Measurements from ENCODE around the gene PLA2G7. TPM values are rescaled to one million over a fixed set of nuclear protein-coding genes. Genes with fewer than 3 reads are reported as not detected.

Gene PLA2G7
- total RNA-seq, 1 donor, result 0.36 TPM

- Histone ChIP-seq H3K27ac (ENCODE audit: low read depth, low read length) (no peak overlapping the region), H3K27me3 (ENCODE audit: insufficient read depth, low read length) (no peaks in the 10 kb centered on the region), H3K4me1 (ENCODE audit: insufficient read depth, low read length) (no peaks in the 10 kb centered on the region), H3K36me3 (ENCODE audit: insufficient read depth, low read length) (no peaks in the 10 kb centered on the region), H3K79me2 (ENCODE audit: insufficient read depth, low read length) (no peaks in the 10 kb centered on the region), H3K4me2 (ENCODE audit: insufficient read depth, low read length) (no peak overlapping the region), H4K20me1 (ENCODE audit: insufficient read depth, low read length) (no peaks in the 10 kb centered on the region), H2AFZ (ENCODE audit: low read length) (no peak overlapping the region), H3K9me3 (ENCODE audit: low read depth, low read length) (no peaks in the 10 kb centered on the region), H3K4me3 (ENCODE audit: insufficient read depth, low read length) (no peak overlapping the region)
- TF ChIP-seq, protein P1, sequence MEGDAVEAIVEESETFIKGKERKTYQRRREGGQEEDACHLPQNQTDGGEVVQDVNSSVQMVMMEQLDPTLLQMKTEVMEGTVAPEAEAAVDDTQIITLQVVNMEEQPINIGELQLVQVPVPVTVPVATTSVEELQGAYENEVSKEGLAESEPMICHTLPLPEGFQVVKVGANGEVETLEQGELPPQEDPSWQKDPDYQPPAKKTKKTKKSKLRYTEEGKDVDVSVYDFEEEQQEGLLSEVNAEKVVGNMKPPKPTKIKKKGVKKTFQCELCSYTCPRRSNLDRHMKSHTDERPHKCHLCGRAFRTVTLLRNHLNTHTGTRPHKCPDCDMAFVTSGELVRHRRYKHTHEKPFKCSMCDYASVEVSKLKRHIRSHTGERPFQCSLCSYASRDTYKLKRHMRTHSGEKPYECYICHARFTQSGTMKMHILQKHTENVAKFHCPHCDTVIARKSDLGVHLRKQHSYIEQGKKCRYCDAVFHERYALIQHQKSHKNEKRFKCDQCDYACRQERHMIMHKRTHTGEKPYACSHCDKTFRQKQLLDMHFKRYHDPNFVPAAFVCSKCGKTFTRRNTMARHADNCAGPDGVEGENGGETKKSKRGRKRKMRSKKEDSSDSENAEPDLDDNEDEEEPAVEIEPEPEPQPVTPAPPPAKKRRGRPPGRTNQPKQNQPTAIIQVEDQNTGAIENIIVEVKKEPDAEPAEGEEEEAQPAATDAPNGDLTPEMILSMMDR (IDR thresholded peaks at IDR 0.05; ENCODE audit: extremely low read depth, low read depth, low read length), result no peak
- no peak for DNase-seq (ENCODE audit: insufficient read length, low spot score, missing footprints)
Observed at GRCh38 chr6:46755865-46756264, 20.7 kb upstream of the PLA2G7 start.

- Histone ChIP-seq H3K4me2 (ENCODE audit: insufficient read depth, low read length) (no peak overlapping the region), H4K20me1 (ENCODE audit: insufficient read depth, low read length) (no peaks in the 10 kb centered on the region), H3K79me2 (ENCODE audit: insufficient read depth, low read length) (no peaks in the 10 kb centered on the region), H3K36me3 (ENCODE audit: insufficient read depth, low read length) (no peaks in the 10 kb centered on the region), H2AFZ (ENCODE audit: low read length) (no peak overlapping the region), H3K4me1 (ENCODE audit: insufficient read depth, low read length) (no peaks in the 10 kb centered on the region), H3K4me3 (ENCODE audit: insufficient read depth, low read length) (no peak overlapping the region), H3K9me3 (ENCODE audit: low read depth, low read length) (no peaks in the 10 kb centered on the region), H3K27ac (ENCODE audit: low read depth, low read length) (no peak overlapping the region), H3K27me3 (ENCODE audit: insufficient read depth, low read length) (no peaks in the 10 kb centered on the region)
- DNase-seq (ENCODE audit: insufficient read length, low spot score, missing footprints), result no peak
- TF ChIP-seq, protein P1 (IDR thresholded peaks at IDR 0.05; ENCODE audit: extremely low read depth, low read depth, low read length), result no peak
Observed at GRCh38 chr6:46751658-46752057, 16.5 kb upstream of the PLA2G7 start.

- TF ChIP-seq, protein P1 (IDR thresholded peaks at IDR 0.05; ENCODE audit: extremely low read depth, low read depth, low read length), result no peak
- Histone ChIP-seq H3K4me1 (ENCODE audit: insufficient read depth, low read length) (no peaks in the 10 kb centered on the region), H3K4me2 (ENCODE audit: insufficient read depth, low read length) (no peak overlapping the region), H3K79me2 (ENCODE audit: insufficient read depth, low read length) (no peaks in the 10 kb centered on the region), H3K27ac (ENCODE audit: low read depth, low read length) (no peak overlapping the region), H3K4me3 (ENCODE audit: insufficient read depth, low read length) (no peak overlapping the region), H3K9me3 (ENCODE audit: low read depth, low read length) (no peaks in the 10 kb centered on the region), H3K27me3 (ENCODE audit: insufficient read depth, low read length) (no peaks in the 10 kb centered on the region), H3K36me3 (ENCODE audit: insufficient read depth, low read length) (no peaks in the 10 kb centered on the region), H2AFZ (ENCODE audit: low read length) (no peak overlapping the region), H4K20me1 (ENCODE audit: insufficient read depth, low read length) (no peaks in the 10 kb centered on the region)
- no peak for DNase-seq (ENCODE audit: insufficient read length, low spot score, missing footprints)
Observed at GRCh38 chr6:46749731-46750130, 14.6 kb upstream of the PLA2G7 start.

- no peaks in the 10 kb centered on the region for H3K4me1 ChIP-seq (ENCODE audit: insufficient read depth, low read length)
- no peaks in the 10 kb centered on the region for H3K9me3 ChIP-seq (ENCODE audit: low read depth, low read length)
- no peaks in the 10 kb centered on the region for H4K20me1 ChIP-seq (ENCODE audit: insufficient read depth, low read length)
- no peak overlapping the region for H3K4me2 ChIP-seq (ENCODE audit: insufficient read depth, low read length)
- no peak overlapping the region for H3K4me3 ChIP-seq (ENCODE audit: insufficient read depth, low read length)
- no peaks in the 10 kb centered on the region for H3K27me3 ChIP-seq (ENCODE audit: insufficient read depth, low read length)
- H3K27ac ChIP-seq (ENCODE audit: low read depth, low read length), result no peak overlapping the region
- H3K36me3 ChIP-seq (ENCODE audit: insufficient read depth, low read length), result no peaks in the 10 kb centered on the region
- no peaks in the 10 kb centered on the region for H3K79me2 ChIP-seq (ENCODE audit: insufficient read depth, low read length)
- no peak overlapping the region for H2AFZ ChIP-seq (ENCODE audit: low read length)
- TF ChIP-seq, protein P1 (IDR thresholded peaks at IDR 0.05; ENCODE audit: extremely low read depth, low read depth, low read length), result no peak
- DNase-seq (ENCODE audit: insufficient read length, low spot score, missing footprints), result no peak
Observed at GRCh38 chr6:46748940-46749503, 13.8 kb upstream of the PLA2G7 start.

Measured in osteoblast (primary cell).